Measurements from ENCODE around the gene MMP24.

MMP24 gene

GRCh38 chr20:35216541-35216940, 9.9 kb upstream of the MMP24 start:
- Histone ChIP-seq H3K9me2 (ENCODE audit: low read depth, low read length) (no peaks in the 10 kb centered on the region), H3K9me3 (ENCODE audit: low read length) (no peaks in the 10 kb centered on the region), H3K4me3 (ENCODE audit: low read depth, low read length, poor library complexity, severe bottlenecking) (no peak overlapping the region), H3K9ac (ENCODE audit: low read length) (no peak overlapping the region), H3K36me3 (ENCODE audit: insufficient read depth, low read length) (no peaks in the 10 kb centered on the region), H3K4me2 (ENCODE audit: low read length) (no peak overlapping the region), H3F3A (ENCODE audit: insufficient read depth, low read length) (no peaks in the 10 kb centered on the region), H4K20me1 (ENCODE audit: insufficient read depth, low read length) (no peaks in the 10 kb centered on the region), H3K4me1 (ENCODE audit: insufficient read depth, low read length, severe bottlenecking) (no peaks in the 10 kb centered on the region), H3K79me2 (ENCODE audit: insufficient read depth, low read length) (no peaks in the 10 kb centered on the region), H3K27me3 (ENCODE audit: insufficient read depth, low read length) (no peaks in the 10 kb centered on the region), H2AFZ (ENCODE audit: low read length) (no peak overlapping the region), H3K27ac (ENCODE audit: low read depth, low read length, poor library complexity, severe bottlenecking) (no peak overlapping the region)
- TF ChIP-seq CTCF (IDR thresholded peaks at IDR 0.05; ENCODE audit: low read length): no peak
- TF ChIP-seq EZH2 (IDR thresholded peaks at IDR 0.05; ENCODE audit: borderline replicate concordance, low read length): no peak

DNA sequence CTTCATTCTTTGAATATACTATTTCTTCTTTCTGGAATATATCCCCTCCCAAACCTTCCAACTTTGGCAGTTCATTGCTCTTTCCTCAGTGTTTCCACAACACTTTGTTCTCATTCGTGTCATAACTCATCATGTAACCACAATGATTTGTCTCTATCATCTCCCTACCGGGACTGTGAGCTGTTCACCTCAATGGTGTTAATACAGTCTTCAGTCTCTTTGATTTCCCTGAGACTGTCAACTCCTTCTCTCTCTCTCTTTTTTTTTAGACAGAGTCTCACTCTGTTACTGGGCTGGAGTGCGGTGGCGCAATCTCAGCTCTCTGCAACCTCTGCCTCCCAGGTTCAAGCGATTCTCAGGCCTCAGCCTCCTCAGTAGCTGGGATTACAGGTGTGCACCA, 2.5 kb upstream of the MMP24 start:
- Histone ChIP-seq H3K36me3 (ENCODE audit: insufficient read depth, low read length) (no peaks in the 10 kb centered on the region), H4K20me1 (ENCODE audit: insufficient read depth, low read length) (no peaks in the 10 kb centered on the region), H3K9ac (ENCODE audit: low read length) (no peak overlapping the region), H3K4me3 (ENCODE audit: low read depth, low read length, poor library complexity, severe bottlenecking) (no peak overlapping the region), H3K4me2 (ENCODE audit: low read length) (no peak overlapping the region), H3K27ac (ENCODE audit: low read depth, low read length, poor library complexity, severe bottlenecking) (no peak overlapping the region), H3K27me3 (ENCODE audit: insufficient read depth, low read length) (peaks cover 23% of the 10 kb centered on the region), H3K4me1 (ENCODE audit: insufficient read depth, low read length, severe bottlenecking) (no peaks in the 10 kb centered on the region), H2AFZ (ENCODE audit: low read length) (no peak overlapping the region), H3F3A (ENCODE audit: insufficient read depth, low read length) (no peaks in the 10 kb centered on the region), H3K9me2 (ENCODE audit: low read depth, low read length) (no peaks in the 10 kb centered on the region), H3K9me3 (ENCODE audit: low read length) (no peaks in the 10 kb centered on the region), H3K79me2 (ENCODE audit: insufficient read depth, low read length) (no peaks in the 10 kb centered on the region)
- no peak for TF ChIP-seq EZH2 (IDR thresholded peaks at IDR 0.05; ENCODE audit: borderline replicate concordance, low read length)
- TF ChIP-seq CTCF (IDR thresholded peaks at IDR 0.05; ENCODE audit: low read length): no peak

DNA sequence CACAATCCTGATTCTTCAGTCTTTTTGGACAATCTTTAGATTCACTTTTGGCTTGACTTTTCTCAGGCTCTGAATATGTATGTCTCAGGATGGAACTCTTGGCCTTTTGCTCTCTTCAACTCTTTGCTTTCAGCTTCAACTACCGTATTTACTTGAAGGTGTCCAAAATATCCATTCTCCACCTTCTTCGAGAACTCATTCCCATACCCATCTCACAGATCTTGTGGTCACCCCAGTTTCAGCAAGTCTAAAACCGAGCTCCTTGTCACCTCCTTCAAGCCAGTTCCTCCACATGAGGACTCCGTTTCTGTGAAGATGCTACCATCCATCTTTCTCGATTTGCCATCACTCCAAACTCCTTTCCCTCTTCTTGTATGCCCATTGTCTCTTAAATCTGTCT, 2.0 kb upstream of the MMP24 start:
- Histone ChIP-seq H3K9ac (ENCODE audit: low read length) (no peak overlapping the region), H4K20me1 (ENCODE audit: insufficient read depth, low read length) (no peaks in the 10 kb centered on the region), H3K79me2 (ENCODE audit: insufficient read depth, low read length) (no peaks in the 10 kb centered on the region), H2AFZ (ENCODE audit: low read length) (no peak overlapping the region), H3K36me3 (ENCODE audit: insufficient read depth, low read length) (no peaks in the 10 kb centered on the region), H3K27me3 (ENCODE audit: insufficient read depth, low read length) (peaks cover 23% of the 10 kb centered on the region), H3K4me1 (ENCODE audit: insufficient read depth, low read length, severe bottlenecking) (no peaks in the 10 kb centered on the region), H3F3A (ENCODE audit: insufficient read depth, low read length) (no peaks in the 10 kb centered on the region), H3K4me2 (ENCODE audit: low read length) (no peak overlapping the region), H3K9me2 (ENCODE audit: low read depth, low read length) (no peaks in the 10 kb centered on the region), H3K9me3 (ENCODE audit: low read length) (no peaks in the 10 kb centered on the region), H3K27ac (ENCODE audit: low read depth, low read length, poor library complexity, severe bottlenecking) (no peak overlapping the region), H3K4me3 (ENCODE audit: low read depth, low read length, poor library complexity, severe bottlenecking) (no peak overlapping the region)
- no peak for TF ChIP-seq EZH2 (IDR thresholded peaks at IDR 0.05; ENCODE audit: borderline replicate concordance, low read length)
- no peak for TF ChIP-seq CTCF (IDR thresholded peaks at IDR 0.05; ENCODE audit: low read length)

Measured in OCI-LY1 (cell line).